ENCODE results near the gene ZXDC.
A peak's percentile ranks its signal among the peaks of the same experiment; 100 is the strongest.

ZXDC gene

GRCh38 chr3:126394179-126394976 is 81.3 kb downstream of the ZXDC start, which contains the start of gene CFAP100:
TSS of gene CFAP100 (plus strand) at chr3:126394909. CDS start at chr3:126396001, 1,092 bp downstream.
- Histone ChIP-seq H3K4me1 (ENCODE audit: control insufficient read depth, insufficient read depth, low read length) (peaks cover 3% of the 10 kb centered on the region), H3K9ac (ENCODE audit: low read length) (no peak within 1 kb of the TSS), H3K36me3 (ENCODE audit: control insufficient read depth, insufficient read depth, low read length) (no peaks in the 10 kb centered on the region), H3K9me3 (ENCODE audit: control insufficient read depth, low read length) (no peaks in the 10 kb centered on the region), H3K4me3 (ENCODE audit: low read length) (no peak within 1 kb of the TSS), H3K27me3 (ENCODE audit: control insufficient read depth, insufficient read depth, low read length) (peaks cover 17% of the 10 kb centered on the region)

- Histone ChIP-seq H3K36me3 (ENCODE audit: control insufficient read depth, insufficient read depth, low read length) (no peaks in the 10 kb centered on the region), H3K27me3 (ENCODE audit: control insufficient read depth, insufficient read depth, low read length) (peaks cover 18% of the 10 kb centered on the region), H3K4me1 (ENCODE audit: control insufficient read depth, insufficient read depth, low read length) (peaks cover 9% of the 10 kb centered on the region), H3K9ac (ENCODE audit: low read length) (no peak overlapping the region), H3K4me3 (ENCODE audit: low read length) (no peak overlapping the region), H3K9me3 (ENCODE audit: control insufficient read depth, low read length) (no peaks in the 10 kb centered on the region)
Observed at GRCh38 chr3:126393563-126393962, 82.1 kb downstream of the ZXDC start.

DNA sequence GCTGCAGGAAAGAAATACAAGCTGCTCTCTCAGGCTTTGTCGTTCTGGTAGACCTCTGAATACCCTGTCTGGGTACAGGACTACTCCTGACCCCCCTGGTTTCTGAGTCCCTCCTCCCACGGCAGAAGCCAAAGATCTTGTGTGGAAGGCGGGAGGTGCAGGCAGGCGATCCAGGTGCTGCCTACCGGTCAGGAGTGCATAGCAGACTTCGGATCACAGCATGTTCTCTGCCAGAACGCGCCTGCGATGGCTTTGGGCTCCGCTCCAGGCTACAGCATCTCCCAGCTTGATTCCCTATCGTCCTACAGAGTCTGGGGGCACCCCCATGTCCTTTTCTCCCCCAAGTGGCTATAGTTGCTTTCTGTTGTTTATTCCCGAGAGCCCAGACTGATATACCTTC is 83.4 kb downstream of the ZXDC start:
- Histone ChIP-seq H3K27me3 (ENCODE audit: control insufficient read depth, insufficient read depth, low read length) (peaks cover 18% of the 10 kb centered on the region), H3K36me3 (ENCODE audit: control insufficient read depth, insufficient read depth, low read length) (no peaks in the 10 kb centered on the region), H3K4me1 (ENCODE audit: control insufficient read depth, insufficient read depth, low read length) (peaks cover 9% of the 10 kb centered on the region), H3K9me3 (ENCODE audit: control insufficient read depth, low read length) (no peaks in the 10 kb centered on the region), H3K9ac (ENCODE audit: low read length) (no peak overlapping the region), H3K4me3 (ENCODE audit: low read length) (no peak overlapping the region)

DNA sequence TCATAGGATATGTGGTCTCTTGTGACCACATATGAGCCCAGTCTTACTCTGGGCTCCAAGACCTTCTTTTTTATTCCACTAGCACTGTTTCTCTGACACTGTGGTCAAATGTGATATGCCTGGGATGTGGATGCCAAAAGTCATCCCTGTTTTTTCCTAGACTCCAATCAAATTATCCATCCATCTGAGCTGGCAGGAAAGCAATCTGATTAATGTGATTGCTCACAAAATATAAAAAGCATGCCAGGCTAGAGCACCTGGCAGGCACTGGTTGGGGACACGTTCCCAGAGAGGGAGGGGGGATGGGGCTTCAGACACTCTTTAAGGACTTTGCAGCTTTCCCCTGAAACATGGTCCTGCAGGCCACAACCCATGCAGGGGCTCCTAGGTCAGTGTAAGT is 84.1 kb downstream of the ZXDC start:
- Histone ChIP-seq H3K4me1 (ENCODE audit: control insufficient read depth, insufficient read depth, low read length) (peaks cover 9% of the 10 kb centered on the region), H3K9ac (ENCODE audit: low read length) (no peak overlapping the region), H3K27me3 (ENCODE audit: control insufficient read depth, insufficient read depth, low read length) (peaks cover 18% of the 10 kb centered on the region), H3K9me3 (ENCODE audit: control insufficient read depth, low read length) (no peaks in the 10 kb centered on the region), H3K4me3 (ENCODE audit: low read length) (no peak overlapping the region), H3K36me3 (ENCODE audit: control insufficient read depth, insufficient read depth, low read length) (no peaks in the 10 kb centered on the region)

GRCh38 chr3:126390751-126391150 is 84.9 kb downstream of the ZXDC start:
- Histone ChIP-seq H3K9me3 (ENCODE audit: control insufficient read depth, low read length) (no peaks in the 10 kb centered on the region), H3K36me3 (ENCODE audit: control insufficient read depth, insufficient read depth, low read length) (no peaks in the 10 kb centered on the region), H3K27me3 (ENCODE audit: control insufficient read depth, insufficient read depth, low read length) (peaks cover 14% of the 10 kb centered on the region), H3K4me1 (ENCODE audit: control insufficient read depth, insufficient read depth, low read length) (peaks cover 9% of the 10 kb centered on the region), H3K4me3 (ENCODE audit: low read length) (no peak overlapping the region), H3K9ac (ENCODE audit: low read length) (no peak overlapping the region)

GRCh38 chr3:126390201-126390600 is 85.5 kb downstream of the ZXDC start:
- Histone ChIP-seq H3K27me3 (ENCODE audit: control insufficient read depth, insufficient read depth, low read length) (peaks cover 11% of the 10 kb centered on the region), H3K4me3 (ENCODE audit: low read length) (no peak overlapping the region), H3K9ac (ENCODE audit: low read length) (no peak overlapping the region), H3K36me3 (ENCODE audit: control insufficient read depth, insufficient read depth, low read length) (no peaks in the 10 kb centered on the region), H3K9me3 (ENCODE audit: control insufficient read depth, low read length) (no peaks in the 10 kb centered on the region), H3K4me1 (ENCODE audit: control insufficient read depth, insufficient read depth, low read length) (peaks cover 9% of the 10 kb centered on the region)

DNA sequence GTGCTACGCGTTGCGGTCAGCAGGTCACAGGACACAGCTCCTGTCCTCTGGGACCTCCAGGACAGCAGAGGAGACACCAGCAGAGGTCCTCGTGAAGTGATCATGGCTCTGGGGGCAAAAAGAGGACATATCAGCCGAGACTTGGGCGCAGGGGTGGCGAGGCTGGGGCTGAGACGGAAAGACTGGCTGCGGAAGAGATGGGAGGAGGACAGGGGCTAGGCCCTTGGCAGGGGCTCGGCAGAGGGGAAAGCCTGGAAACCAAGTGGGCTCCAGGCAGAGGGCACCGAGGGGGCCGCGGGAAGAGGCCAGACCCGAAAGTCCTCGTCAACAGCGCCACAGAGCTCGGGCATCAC is 85.9 kb downstream of the ZXDC start:
- Histone ChIP-seq H3K9ac (ENCODE audit: low read length) (no peak overlapping the region), H3K9me3 (ENCODE audit: control insufficient read depth, low read length) (no peaks in the 10 kb centered on the region), H3K4me3 (ENCODE audit: low read length) (no peak overlapping the region), H3K36me3 (ENCODE audit: control insufficient read depth, insufficient read depth, low read length) (no peaks in the 10 kb centered on the region), H3K27me3 (ENCODE audit: control insufficient read depth, insufficient read depth, low read length) (peaks cover 7% of the 10 kb centered on the region), H3K4me1 (ENCODE audit: control insufficient read depth, insufficient read depth, low read length) (peaks cover 9% of the 10 kb centered on the region)

GRCh38 chr3:126389112-126389793 is 86.4 kb downstream of the ZXDC start:
- no peak overlapping the region for H3K4me3 ChIP-seq (ENCODE audit: low read length)
- H3K9me3 ChIP-seq (ENCODE audit: control insufficient read depth, low read length): no peaks in the 10 kb centered on the region

More at GRCh38 chr3:126389112-126389793, 86.4 kb downstream of the ZXDC start:
- peaks cover 9% of the 10 kb centered on the region for H3K4me1 ChIP-seq (ENCODE audit: control insufficient read depth, insufficient read depth, low read length)
- H3K9ac ChIP-seq (ENCODE audit: low read length): peak overlapping the region; percentile 71
- H3K27me3 ChIP-seq (ENCODE audit: control insufficient read depth, insufficient read depth, low read length): peaks cover 7% of the 10 kb centered on the region
- H3K36me3 ChIP-seq (ENCODE audit: control insufficient read depth, insufficient read depth, low read length): no peaks in the 10 kb centered on the region

Measured in mucosa of stomach (tissue), 1 donor.